Suprapubic skin (tissue), 4 donors: Measurements from ENCODE around the gene C4B.

Experiments
- CTCF ChIP-seq, 2 donors: fragments of 200-600 bp in 1 of 2; fragments of 450-650 bp in 1 of 2; sonication (generic) in 1 of 2; IDR thresholded peaks; one replicate each; pipeline ENCODE4 v1.5.1; 2016 to 2019; ENCODE audit warnings: antibody characterized with exemption in 2 of 2, mild to moderate bottlenecking in 1 of 2, moderate library complexity in 1 of 2
- EP300 ChIP-seq: sonication (generic); formaldehyde crosslinking; IDR thresholded peaks from one replicate; pipeline ENCODE4 v1.6.1; 2017; ENCODE audit warnings: antibody characterized with exemption
- POLR2A ChIP-seq, 2 donors: fragments of 450-650 bp; IDR thresholded peaks; one replicate each; pipeline ENCODE4 v1.6.1; 2017; ENCODE audit warnings: antibody characterized with exemption in 2 of 2, mild to moderate bottlenecking in 2 of 2, moderate library complexity in 2 of 2
- POLR2AphosphoS5 ChIP-seq, 3 donors: sonication (generic); formaldehyde crosslinking; IDR thresholded peaks; one replicate each; pipeline ENCODE4 v1.6.1; 2017; ENCODE audit warnings: antibody characterized with exemption in 3 of 3

GRCh38 chr6:32047084-32047478 is 32.5 kb downstream of the C4B start:
- TF ChIP-seq CTCF (IDR thresholded peaks at IDR 0.05) (no peak), EP300 (no peak), POLR2A (IDR thresholded peaks at IDR 0.05) (peak in 1 of 2 donors; percentile 8), POLR2AphosphoS5 (IDR thresholded peaks at IDR 0.05) (peak in 1 of 3 donors; percentile 59)
